HG02884 (cell line): ENCODE results near the gene DHRS12.
"Not testable (repeated sequence)": the region's sequence is repeated elsewhere in the genome, so short reads cannot be mapped to it uniquely, and the experiment has no call there.

Source experiments
- ATAC-seq: cut with Tn5 transposase; IDR thresholded peaks from one replicate; pipeline ENCODE4 v1.9.1; 2021; ENCODE audit warnings: mild to moderate bottlenecking, moderate library complexity; ENCODE audit not compliant: unreplicated experiment

Gene DHRS12

DNA sequence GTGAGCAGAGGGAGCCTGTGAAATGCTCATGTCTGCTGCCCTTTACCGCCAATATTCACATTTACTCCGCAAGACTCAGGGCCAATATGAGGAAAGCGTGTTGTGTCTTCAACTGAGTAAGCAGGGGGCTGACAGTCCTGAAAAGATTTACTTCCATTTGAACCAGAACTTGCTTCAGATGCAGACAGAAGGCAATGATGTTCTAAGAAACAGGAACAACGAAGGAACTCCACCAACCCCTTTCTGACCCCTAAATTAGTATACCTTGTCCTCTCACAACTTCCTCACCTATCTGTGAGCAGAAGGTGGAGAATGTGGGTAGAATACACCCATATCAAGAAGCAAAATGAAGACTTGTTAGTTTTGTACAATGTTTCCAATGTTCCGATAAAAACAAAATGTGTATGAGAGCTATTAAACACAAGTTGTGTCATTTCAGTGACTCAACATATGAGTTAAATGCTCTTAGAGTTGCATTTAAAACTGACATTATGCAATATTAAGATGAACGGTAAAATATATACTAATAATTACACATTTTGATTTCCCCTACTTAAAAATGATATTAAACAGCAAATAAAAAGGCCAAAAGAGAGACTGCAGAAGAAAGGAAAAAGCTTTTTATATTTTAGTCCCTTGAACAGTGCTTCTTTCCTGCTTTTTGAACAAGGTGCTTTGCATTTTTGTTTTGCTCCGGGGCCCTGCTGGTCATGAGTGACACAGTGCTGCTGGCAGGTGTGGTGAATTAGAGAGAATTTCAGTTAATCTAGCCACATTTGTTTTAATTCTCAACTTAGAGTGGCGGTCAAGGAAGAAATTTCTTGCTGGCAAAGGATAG, 25.0 kb upstream of the DHRS12 start:
- no peak for ATAC-seq

DNA sequence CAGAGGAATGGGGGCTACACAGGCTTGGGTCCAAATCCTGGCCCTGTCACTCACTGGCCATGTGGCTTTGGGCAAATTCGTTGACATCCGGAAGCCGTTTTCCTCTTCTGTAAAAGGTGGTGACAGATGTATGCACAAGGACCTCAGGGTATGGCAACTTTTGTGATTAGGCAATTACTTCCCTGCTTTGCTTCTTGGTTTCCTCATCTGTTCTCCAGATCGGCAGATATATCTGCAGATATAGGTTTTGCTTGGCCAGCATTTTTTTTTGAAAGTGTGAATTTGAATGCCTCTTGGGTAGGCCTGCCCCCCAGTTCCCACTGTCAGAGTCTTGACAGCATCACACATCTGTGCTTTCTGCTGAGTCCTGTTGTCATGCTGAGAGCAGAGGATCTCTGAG, 23.3 kb upstream of the DHRS12 start:
- ATAC-seq, result no peak

DNA sequence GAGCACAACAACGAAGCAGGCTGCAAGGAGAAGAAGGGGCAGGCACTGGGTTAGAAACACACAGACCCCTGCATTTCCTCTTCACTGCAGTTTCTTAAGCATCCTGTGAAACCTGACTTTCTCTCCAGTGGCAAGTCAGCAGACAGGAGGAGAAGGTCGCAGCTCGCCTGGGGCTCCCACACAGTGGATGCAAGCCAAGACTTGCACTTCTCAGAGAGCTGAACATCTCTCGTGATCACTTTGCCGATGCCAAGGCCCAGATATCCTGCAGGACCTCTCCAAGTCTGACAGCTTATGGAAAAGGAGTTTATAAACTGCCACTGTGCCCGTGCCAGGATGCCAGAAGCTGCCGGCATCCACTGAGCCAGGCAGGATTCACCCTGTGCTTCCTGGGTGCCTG, 22.6 kb upstream of the DHRS12 start:
- ATAC-seq, result no peak

DNA sequence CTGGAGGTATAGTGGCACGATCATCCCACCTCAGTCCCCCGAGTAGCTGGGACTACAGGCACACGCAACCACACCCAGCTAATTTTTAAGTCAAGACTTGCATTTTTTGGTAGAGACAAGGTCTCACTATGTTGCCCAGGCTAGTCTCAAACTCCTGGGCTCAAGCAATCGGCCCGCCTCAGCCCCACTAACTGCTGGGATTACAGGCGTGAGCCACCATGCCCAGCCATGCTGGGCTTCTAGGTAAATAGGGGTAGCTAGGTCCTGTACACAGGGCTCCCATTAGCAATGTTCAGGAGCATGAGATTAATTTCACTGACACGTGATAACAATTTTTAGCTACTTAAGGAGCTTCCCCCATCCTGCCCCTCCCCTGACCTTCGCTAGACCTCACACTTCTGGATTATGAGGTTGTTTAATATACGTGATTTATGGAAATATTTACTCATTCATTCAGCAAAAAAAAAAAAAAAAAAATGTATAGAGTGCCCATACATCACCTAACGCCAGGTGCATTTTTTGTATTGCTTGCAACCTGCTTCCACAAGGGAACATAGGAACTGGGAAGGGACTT, 21.8 kb upstream of the DHRS12 start:
- ATAC-seq, result no peak

DNA sequence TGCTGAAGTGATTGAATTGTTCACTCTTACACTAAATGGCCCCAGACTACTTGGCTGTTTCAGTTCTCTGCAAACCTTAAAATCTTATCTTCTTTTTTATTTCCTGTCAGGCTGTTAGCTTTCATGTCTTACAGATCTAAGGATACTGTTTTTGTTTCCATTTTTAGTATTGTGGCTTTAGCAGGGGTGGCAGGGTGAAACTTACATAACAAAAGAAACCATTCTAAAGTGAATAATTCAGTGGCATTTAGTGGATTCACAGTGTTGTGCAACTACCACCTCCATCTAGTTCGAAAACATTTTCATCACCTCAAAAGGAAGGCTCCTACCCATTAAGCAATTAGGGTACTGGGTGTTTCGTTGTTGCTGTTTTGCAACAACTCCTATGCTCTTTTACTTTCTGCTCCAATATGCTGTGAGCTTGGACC, 21.2 kb upstream of the DHRS12 start:
- ATAC-seq, result no peak

DNA sequence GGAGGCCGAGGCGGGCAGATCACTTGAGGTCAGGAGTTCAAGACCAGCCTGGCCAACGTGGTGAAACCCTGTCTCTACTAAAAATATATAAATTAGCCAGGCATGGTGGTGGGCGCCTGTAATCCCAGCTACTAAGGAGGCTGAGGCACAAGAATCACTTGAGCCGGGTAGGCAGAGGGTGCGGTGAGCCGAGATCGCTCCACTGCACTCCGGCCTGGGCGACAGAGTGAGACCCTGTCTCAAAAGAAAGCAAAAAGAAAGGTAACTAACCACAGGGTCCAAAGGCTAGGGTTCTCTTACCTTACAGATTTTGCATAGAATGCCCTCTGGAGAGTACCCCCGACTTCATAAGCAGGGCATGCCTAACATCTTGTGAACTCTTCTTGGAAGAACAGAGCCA, 20.7 kb upstream of the DHRS12 start:
- not testable (repeated sequence) for ATAC-seq

DNA sequence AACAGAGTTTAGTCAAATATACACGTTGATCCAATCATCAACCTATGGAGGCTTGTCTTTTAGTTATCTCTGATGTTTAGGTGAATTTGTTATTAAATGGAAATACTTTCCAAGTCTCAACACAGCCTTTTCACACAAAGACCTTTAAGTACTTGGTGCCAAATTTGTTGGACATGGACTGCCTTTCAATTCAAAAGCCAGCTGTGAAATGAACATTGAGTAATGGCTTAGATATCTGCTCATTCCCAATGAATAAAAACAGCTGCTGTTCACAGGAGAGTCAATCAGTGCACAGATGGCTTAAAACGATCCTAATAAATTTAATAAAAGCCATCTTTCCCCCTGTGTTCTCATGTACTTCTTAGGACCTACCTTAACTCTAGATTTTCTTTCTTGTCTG, 19.9 kb upstream of the DHRS12 start:
- no peak for ATAC-seq

DNA sequence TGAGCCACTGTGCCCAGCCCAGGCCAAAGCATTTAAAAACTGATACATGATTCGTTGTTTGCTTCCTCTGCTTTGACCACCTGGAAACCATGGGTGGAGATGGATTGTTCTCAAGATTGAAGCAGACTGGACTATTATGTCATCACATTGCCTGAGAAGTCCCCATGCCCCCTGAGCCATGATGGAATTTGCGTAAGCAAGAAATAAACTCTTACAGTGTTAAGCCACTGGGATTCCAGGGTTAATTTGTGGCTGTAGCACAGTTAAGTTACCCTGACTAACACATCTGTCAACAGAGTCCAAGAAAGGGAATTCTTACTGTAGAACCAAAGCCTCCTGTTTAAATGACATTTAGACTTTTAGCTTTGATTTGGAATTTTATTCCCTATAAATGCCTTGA, 19.4 kb upstream of the DHRS12 start:
- ATAC-seq, result no peak

DNA sequence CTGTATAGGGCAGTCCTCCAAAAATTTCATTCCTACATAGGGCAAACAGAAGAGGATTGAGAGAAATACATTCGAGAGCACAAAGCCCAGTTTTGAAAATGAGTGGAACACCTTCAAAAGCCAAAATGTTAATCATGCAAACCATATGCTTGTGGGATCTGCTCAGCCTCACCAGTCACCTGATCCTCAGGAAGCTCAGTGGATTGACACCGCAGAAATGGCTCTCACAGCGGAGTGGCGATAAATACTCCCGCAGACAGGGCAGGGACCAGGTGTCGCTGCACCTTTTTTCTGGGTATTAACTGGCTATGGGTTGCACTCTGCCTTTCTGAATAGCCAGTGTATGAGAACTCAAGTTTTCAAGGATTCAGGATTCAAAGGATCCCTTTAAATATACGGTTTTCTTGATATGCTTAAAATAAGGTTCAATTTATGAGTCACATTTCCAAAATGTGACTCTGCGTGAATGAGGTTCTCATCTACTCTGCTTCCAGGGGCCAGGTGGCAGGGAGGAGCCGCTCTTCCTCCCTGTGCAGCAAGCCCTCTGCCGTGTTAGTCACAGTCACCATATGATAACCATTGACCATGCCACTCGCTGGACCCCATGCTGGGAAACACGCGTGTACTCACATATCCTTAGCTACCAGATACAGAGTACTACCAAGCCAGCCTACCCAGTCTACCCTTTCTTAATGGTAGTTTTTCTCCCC, 18.3 kb upstream of the DHRS12 start:
- no peak for ATAC-seq

DNA sequence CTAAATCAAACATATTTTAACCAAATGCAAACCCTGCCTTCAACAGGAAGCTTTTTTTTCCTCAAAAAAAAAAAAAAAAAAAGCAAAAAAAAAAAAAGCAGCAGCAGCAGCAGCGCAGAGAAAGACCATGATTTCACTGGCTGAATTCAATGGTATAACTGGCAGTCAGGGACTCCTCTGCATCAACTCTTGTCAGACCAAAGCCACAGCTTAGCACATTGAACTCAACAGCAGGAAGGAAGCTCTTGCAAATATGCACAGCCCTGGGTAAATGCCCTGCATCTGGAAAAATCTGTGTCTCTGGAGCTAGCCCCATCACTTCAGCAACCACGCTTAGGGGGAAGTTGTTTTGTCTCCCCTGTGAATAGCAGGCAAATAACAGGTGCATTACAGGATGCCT, 17.6 kb upstream of the DHRS12 start:
- ATAC-seq, result no peak

DNA sequence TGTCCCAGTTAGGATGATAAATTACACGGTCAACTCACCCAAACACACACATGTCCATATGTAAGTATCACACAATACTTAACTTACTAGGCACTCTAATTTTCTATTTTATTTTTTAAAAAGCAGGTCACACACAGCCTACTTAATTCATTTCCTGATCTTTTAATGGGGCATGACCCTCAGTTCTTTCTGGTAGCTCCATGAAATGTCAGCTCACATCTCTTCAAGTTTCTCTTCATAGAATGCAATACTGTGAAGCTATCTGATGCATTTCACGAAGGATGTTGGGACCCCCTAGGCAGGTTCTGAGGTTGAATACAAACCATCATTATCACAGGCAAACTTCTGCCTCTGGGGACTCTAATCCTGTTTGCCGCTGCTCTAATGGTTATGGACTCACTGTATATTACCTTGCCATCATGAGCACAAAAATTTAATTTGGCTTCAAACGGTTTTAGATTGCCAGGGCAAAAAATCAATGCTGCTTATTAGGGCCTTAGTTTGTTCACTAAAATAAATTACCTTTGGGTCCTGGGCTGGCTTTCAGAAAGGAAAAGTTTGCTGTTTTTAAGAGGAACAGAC, 16.1 kb upstream of the DHRS12 start:
- ATAC-seq, result no peak

DNA sequence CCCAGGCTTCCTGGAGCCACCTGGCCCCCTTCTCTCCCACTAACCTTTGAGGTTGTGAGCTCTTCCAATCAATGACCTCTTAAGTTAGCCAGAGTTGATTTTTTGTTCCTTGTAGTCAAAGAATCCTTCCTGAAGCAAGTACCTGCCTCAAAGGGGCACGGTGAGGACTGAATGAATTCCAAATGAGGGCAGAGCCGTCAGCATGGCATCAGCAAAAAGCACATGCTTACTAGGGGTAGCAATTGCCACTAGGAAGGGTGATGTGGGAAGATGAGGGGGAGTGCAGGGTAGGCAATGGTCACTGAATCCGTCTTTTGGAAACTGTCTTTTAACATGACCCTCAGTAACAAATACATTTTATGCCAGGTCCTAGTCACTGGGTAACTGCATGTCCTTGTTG, 15.6 kb upstream of the DHRS12 start:
- no peak for ATAC-seq

DNA sequence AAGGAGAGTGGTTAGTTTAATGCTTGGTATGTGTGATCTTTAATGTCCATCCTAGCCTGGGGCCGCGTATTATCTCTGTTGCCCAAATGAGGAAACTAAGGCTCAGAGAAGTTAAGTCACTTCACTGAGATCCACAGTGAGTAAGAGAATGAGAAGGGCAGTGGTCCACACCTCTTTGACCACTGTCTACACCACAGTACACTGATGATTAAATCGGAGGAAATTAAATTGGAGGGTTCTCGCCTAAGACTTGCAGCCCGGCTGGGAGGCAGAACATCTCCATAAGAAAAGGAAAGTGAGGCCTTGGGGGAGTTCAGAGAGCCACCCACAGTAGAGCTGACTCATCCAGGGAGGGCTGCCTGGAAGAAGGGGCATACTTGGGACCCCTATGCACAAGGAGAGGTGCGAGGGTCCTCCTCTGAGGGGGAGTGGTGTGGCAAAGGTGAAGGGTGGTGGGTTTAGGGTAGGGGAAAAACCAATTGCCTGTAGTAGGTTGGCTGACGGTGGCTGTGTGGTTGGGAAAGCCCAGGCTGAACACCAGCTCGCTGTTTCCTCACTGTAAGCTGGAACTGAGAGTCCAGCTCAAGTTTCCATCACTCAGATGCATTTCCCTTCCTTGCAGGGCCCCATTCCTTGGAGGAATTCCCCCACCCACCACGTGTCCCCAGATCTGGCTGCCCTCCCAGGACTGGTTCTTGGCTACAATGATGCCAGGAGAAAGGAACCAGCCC, 15.0 kb upstream of the DHRS12 start:
- peak; percentile 39 for ATAC-seq

DNA sequence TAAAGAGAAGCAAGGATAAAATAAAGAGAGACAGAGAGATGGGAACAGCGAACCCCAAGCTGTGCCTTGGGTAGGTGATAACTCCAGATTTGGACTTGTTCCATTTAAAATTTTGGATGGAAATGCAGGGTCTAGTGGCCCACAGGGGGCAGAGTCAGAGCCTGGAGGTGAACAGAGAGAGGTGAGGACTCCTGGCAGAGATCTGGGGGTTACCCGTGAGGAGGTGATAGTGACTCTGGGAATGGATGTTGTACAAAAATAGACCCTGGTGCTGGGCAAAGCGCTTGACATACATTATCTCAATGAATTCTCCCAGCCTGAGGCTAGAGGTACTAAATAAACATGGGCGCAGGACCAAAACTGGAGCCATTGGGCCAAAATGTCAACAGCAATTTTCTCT, 14.3 kb upstream of the DHRS12 start:
- ATAC-seq, result no peak

DNA sequence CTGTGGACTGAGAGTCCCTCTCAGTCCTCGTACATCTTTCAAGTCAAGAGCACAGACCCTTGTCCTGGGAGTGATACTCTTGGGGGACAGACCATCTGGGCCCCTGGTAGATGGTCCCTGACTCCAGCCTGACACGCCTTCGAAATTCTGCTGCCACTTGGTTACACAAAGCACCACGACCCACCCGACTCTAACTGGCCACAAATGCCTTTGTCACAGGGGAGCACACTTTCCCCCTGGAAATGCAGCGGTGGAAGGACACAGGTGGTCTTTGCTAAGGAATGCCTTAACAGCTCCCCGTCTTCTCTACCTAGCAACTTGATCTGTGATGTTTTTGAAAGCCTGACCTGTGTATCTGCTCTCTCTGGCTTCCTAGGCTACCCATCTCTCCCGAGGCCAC, 13.8 kb upstream of the DHRS12 start:
- no peak for ATAC-seq

DNA sequence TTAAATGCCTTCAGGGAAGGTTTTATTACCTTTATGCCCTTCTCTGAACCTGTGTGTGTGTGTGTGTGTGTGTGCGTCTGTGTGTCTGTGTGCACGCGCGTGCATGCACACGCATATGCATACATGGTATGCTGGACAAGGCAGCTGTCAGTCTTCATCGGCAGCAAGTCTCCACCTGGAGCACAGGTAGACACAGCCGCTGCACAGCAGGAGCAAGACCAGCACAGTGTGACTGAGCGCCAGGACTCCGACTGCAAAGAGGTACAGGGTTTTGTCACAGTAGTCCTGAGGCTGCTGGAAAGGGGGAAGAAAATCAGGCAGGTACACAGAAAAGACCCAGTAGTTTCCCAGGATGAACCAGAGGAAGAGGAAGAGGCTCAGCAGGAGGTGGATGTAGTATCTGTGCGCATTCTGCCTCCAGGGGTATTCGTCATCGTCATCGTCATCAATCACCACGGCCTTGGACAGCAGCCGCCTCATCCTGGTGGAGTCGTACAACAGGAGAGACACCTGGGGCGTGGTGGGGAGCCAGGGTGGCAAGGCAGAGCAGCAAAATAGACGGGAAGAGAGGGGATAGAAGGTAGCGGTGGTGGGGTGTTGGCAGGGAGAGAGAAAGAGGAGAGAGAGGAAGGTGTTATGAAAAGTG, 12.8 kb upstream of the DHRS12 start:
- no peak for ATAC-seq

DNA sequence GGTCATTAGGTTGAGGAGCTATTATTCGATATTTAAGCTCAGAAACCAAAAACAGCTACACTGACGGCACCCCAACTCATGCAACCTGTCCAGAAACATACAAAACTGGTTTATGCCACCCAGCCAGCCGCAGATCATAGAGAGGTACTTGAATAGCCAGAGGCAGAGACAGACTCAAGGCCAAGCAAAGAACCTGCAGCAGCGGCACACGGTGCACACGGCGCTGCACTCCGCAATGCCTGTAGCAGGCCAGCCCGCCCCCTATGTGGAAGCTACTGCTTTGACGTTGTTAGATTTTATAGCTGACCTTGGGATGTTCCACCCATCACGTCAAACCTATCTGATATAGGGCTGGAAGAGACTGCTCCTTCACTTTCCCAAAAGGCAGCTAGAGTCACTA, 11.9 kb upstream of the DHRS12 start:
- ATAC-seq, result no peak

DNA sequence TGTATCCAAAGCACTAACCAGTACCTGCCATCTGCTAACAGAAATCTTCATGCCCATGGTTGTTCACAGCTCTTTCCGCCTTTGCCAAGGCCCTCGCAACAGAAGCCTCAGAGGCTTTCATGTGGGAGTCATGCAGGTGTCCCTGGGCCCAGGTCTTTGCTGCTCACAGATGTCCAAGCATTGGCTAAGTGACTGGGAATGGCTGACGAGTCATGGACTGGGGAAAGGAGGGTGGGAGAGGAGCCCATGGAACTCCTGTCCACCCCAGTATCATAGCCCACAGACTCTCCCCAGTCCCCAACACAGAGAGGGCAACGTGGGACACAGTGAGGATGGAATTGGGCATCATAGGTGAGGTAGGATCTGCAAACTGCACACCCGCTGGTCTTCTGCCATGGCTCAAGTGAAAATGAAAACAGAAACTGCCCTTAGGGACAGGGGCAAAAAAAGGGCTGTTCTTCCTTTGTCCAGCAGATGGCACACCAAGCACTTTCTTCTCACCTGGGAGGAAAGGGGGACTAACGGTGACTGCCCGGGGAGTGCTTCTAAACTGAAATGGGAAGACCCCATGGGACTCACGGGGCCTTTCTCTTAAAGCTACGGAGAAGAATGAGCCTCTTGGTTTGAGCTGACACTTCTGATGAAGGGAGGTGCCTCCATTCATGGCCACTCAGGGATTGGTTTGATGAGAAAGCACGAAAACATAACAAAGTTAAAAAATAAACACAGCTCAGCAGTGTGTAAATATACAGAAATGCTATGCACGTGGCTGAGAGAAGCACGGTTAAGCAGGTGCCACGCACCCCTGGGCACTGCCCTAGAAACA, 11.1 kb upstream of the DHRS12 start:
- ATAC-seq, result peak; percentile 77

DNA sequence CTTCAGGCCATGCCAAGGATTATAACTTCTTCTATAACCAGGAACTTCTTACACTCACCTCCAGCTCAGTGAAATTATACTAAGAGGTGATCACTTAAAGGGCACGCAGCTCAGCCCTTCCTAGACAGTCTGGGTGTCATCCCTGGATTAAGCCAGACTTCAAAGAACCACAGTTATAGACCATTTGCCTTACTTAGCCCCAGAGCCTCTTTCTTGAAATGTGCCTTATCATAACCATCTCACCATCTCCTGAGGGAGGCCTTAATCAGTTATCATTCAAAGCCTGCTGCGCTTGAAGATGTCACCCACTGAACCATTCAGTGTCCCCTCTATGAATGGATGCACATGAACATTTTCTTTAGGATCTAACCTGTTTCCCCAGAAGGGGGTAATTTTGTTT, 10.1 kb upstream of the DHRS12 start:
- no peak for ATAC-seq
